Astrocyte (in vitro differentiated cells and primary cell): Measurements from ENCODE around the gene RFESD. TPM values are rescaled to one million over a fixed set of nuclear protein-coding genes. Genes with fewer than 3 reads are reported as not detected.

ENCODE experiments used
- DNase-seq: peaks from one replicate; pipeline ENCODE4 v3.0.0-alpha.2; 2010; ENCODE audit warnings: low read depth
- FAIRE-seq: peaks from 2 replicates; lab custom pipeline; 2011; peaks lifted over from hg19 to GRCh38; lab: Jason Lieb, UNC
- H2AFZ ChIP-seq: 2 replicates; pipeline ENCODE4 v1.6.0; 2012; ENCODE audit warnings: low read depth, low read length, inconsistent platforms
- H3K27ac ChIP-seq: 2 replicates; pipeline ENCODE4 v1.5.1; 2011; ENCODE audit warnings: low read depth, low read length, inconsistent platforms
- H3K27me3 ChIP-seq: 2 replicates; pipeline ENCODE4 v1.6.0; 2011; ENCODE audit warnings: low read length, inconsistent platforms; ENCODE audit not compliant: insufficient read depth
- H3K36me3 ChIP-seq: 2 replicates; pipeline ENCODE4 v1.5.1; 2011; ENCODE audit warnings: low read length, inconsistent platforms; ENCODE audit not compliant: insufficient read depth
- H3K4me1 ChIP-seq: 2 replicates; pipeline ENCODE4 v1.5.1; 2011; ENCODE audit warnings: low read length, inconsistent platforms; ENCODE audit not compliant: insufficient read depth
- H3K4me2 ChIP-seq: 2 replicates; pipeline ENCODE4 v1.6.0; 2012; ENCODE audit warnings: low read length, inconsistent platforms
- H3K4me3 ChIP-seq: 2 replicates; pipeline ENCODE4 v1.5.1; 2011; ENCODE audit warnings: low read depth, mild to moderate bottlenecking, low read length, inconsistent platforms; ENCODE audit not compliant: insufficient read depth
- H3K79me2 ChIP-seq: 2 replicates; pipeline ENCODE4 v1.6.0; 2012; ENCODE audit warnings: mild to moderate bottlenecking, low read length, inconsistent platforms; ENCODE audit not compliant: insufficient read depth
- H3K9ac ChIP-seq: 2 replicates; pipeline ENCODE4 v1.6.0; 2012; ENCODE audit warnings: mild to moderate bottlenecking, low read length, inconsistent platforms
- H3K9me3 ChIP-seq: 2 replicates; pipeline ENCODE4 v1.5.1; 2012; ENCODE audit warnings: low read depth, mild to moderate bottlenecking, low read length, inconsistent platforms; ENCODE audit not compliant: insufficient read depth
- H4K20me1 ChIP-seq: 2 replicates; pipeline ENCODE4 v1.6.0; 2012; ENCODE audit warnings: low read length, inconsistent platforms; ENCODE audit not compliant: insufficient read depth
- H3K27ac Mint-ChIP-seq: one replicate; pipeline ENCODE4 v1.8.0; 2021; ENCODE audit warnings: mild to moderate bottlenecking, mixed read lengths; ENCODE audit not compliant: unreplicated experiment
- H3K27me3 Mint-ChIP-seq: one replicate; pipeline ENCODE4 v1.8.0; 2021; ENCODE audit warnings: low read depth, mixed read lengths; ENCODE audit not compliant: unreplicated experiment
- H3K36me3 Mint-ChIP-seq: one replicate; pipeline ENCODE4 v1.8.0; 2021; ENCODE audit warnings: low read depth, mixed read lengths; ENCODE audit not compliant: unreplicated experiment
- H3K4me1 Mint-ChIP-seq: one replicate; pipeline ENCODE4 v1.8.0; 2021; ENCODE audit warnings: low read depth, mixed read lengths; ENCODE audit not compliant: unreplicated experiment
- H3K4me3 Mint-ChIP-seq: one replicate; pipeline ENCODE4 v1.8.0; 2021; ENCODE audit warnings: mild to moderate bottlenecking, moderate library complexity, mixed read lengths; ENCODE audit not compliant: unreplicated experiment
- H3K9me3 Mint-ChIP-seq: one replicate; pipeline ENCODE4 v1.8.0; 2021; ENCODE audit warnings: mild to moderate bottlenecking, mixed read lengths; ENCODE audit not compliant: unreplicated experiment
- CTCF ChIP-seq: IDR thresholded peaks from 2 replicates; pipeline ENCODE4 v1.5.1; 2011; ENCODE audit warnings: low read depth, mild to moderate bottlenecking, inconsistent platforms, low read length, moderate library complexity; ENCODE audit not compliant: insufficient read depth
- EZH2 ChIP-seq: IDR thresholded peaks from 2 replicates; pipeline ENCODE4 v1.6.1; 2012; ENCODE audit warnings: mild to moderate bottlenecking, low read length, inconsistent platforms; ENCODE audit not compliant: insufficient read depth
- total RNA-seq: library from RNA; stranded (reverse); gene quantifications from 2 replicates; pipeline ENCODE4 v1.2.1, GENCODE V29; 2021

RFESD gene
- total RNA-seq, 1 donor from 2014 or later: 2.2 TPM

- H3K4me3 Mint-ChIP-seq: peak overlapping the region; percentile 78
- no peaks in the 10 kb centered on the region for H3K9me3 ChIP-seq
- H2AFZ ChIP-seq: peak overlapping the region; percentile 96
- peaks cover 4% of the 10 kb centered on the region for H3K4me1 Mint-ChIP-seq
- H3K9ac ChIP-seq: no peak overlapping the region
- H3K4me1 ChIP-seq: peaks cover 19% of the 10 kb centered on the region
- no peaks in the 10 kb centered on the region for H4K20me1 ChIP-seq
- H3K27ac Mint-ChIP-seq: peak overlapping the region; percentile 9
- H3K27ac ChIP-seq: no peak overlapping the region
- peaks cover 45% of the 10 kb centered on the region for H3K27me3 Mint-ChIP-seq
- peaks cover 4% of the 10 kb centered on the region for H3K9me3 Mint-ChIP-seq
- H3K36me3 Mint-ChIP-seq: peaks cover 3% of the 10 kb centered on the region
- no peaks in the 10 kb centered on the region for H3K36me3 ChIP-seq
- TF ChIP-seq EZH2 (peak; percentile 0), CTCF (no peak)
- peak overlapping the region; percentile 93 for H3K4me2 ChIP-seq
- H3K79me2 ChIP-seq: no peaks in the 10 kb centered on the region
- no peak for DNase-seq
- no peak overlapping the region for H3K4me3 ChIP-seq
- peaks cover 4% of the 10 kb centered on the region for H3K27me3 ChIP-seq
- FAIRE-seq: no peak
Observed at GRCh38 chr5:95621839-95622629, 24.5 kb upstream of the RFESD start.

GRCh38 chr5:95623706-95624105, 22.9 kb upstream of the RFESD start:
- H3K36me3 Mint-ChIP-seq: peaks cover 3% of the 10 kb centered on the region
- peaks cover 41% of the 10 kb centered on the region for H3K27me3 Mint-ChIP-seq
- H3K36me3 ChIP-seq: no peaks in the 10 kb centered on the region
- H3K9me3 Mint-ChIP-seq: peaks cover 9% of the 10 kb centered on the region
- DNase-seq (no peak), FAIRE-seq (no peak)
- no peak overlapping the region for H3K27ac ChIP-seq
- H3K4me2 ChIP-seq: no peak overlapping the region
- H3K4me1 ChIP-seq: peaks cover 19% of the 10 kb centered on the region
- H3K27ac Mint-ChIP-seq: no peak overlapping the region
- no peak for TF ChIP-seq EZH2
- TF ChIP-seq CTCF: no peak
- H2AFZ ChIP-seq: no peak overlapping the region
- peaks cover 4% of the 10 kb centered on the region for H3K4me1 Mint-ChIP-seq
- H3K79me2 ChIP-seq: no peaks in the 10 kb centered on the region
- H3K9ac ChIP-seq: no peak overlapping the region
- H3K4me3 Mint-ChIP-seq: no peak overlapping the region
- H4K20me1 ChIP-seq: no peaks in the 10 kb centered on the region
- H3K27me3 ChIP-seq: peaks cover 4% of the 10 kb centered on the region
- H3K4me3 ChIP-seq: no peak overlapping the region
- no peaks in the 10 kb centered on the region for H3K9me3 ChIP-seq

GRCh38 chr5:95624368-95624767, 22.2 kb upstream of the RFESD start:
- peaks cover 3% of the 10 kb centered on the region for H3K36me3 Mint-ChIP-seq
- no peak overlapping the region for H2AFZ ChIP-seq
- H3K36me3 ChIP-seq: no peaks in the 10 kb centered on the region
- no peak overlapping the region for H3K27ac Mint-ChIP-seq
- H3K27me3 ChIP-seq: peaks cover 4% of the 10 kb centered on the region
- no peak for FAIRE-seq
- TF ChIP-seq EZH2 (no peak), CTCF (no peak)
- no peaks in the 10 kb centered on the region for H4K20me1 ChIP-seq
- H3K9me3 Mint-ChIP-seq: peaks cover 9% of the 10 kb centered on the region
- DNase-seq: no peak
- peaks cover 34% of the 10 kb centered on the region for H3K27me3 Mint-ChIP-seq
- H3K4me3 Mint-ChIP-seq: no peak overlapping the region
- no peak overlapping the region for H3K4me2 ChIP-seq
- H3K9ac ChIP-seq: no peak overlapping the region
- H3K9me3 ChIP-seq: no peaks in the 10 kb centered on the region
- no peaks in the 10 kb centered on the region for H3K79me2 ChIP-seq
- H3K4me1 Mint-ChIP-seq: peaks cover 4% of the 10 kb centered on the region
- no peak overlapping the region for H3K4me3 ChIP-seq
- no peak overlapping the region for H3K27ac ChIP-seq
- H3K4me1 ChIP-seq: peaks cover 16% of the 10 kb centered on the region
